Inferior parietal cortex (tissue), 1 donor: ENCODE data around the gene DPP6.
A peak's percentile ranks its signal among the peaks of the same experiment; 100 is the strongest.

Experiments
- DNase-seq: peaks from one replicate; pipeline ENCODE4 v3.0.0-alpha.2; 2016; ENCODE audit errors: extremely low spot score

The DPP6 gene

DNA sequence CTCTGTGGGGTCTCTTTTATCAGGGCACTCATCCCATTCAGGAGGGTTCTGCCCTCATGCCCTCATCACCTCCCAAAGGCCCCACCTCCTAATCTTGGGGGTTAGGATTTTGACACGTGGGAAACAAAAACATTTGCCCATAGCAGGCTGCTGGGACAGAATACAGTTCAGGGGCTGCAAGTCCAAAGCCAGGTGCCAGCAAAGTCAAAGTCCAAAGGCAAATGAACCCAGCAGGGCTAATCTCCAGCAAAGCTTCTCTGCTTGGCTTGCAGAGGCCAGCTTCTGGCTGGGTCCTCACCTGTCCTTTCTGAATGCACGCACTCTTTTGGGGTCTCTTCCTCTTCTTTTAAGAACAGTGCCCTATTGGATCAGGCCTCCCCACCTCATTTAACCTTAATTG, 359.9 kb downstream of the DPP6 start:
- no peak for DNase-seq

DNA sequence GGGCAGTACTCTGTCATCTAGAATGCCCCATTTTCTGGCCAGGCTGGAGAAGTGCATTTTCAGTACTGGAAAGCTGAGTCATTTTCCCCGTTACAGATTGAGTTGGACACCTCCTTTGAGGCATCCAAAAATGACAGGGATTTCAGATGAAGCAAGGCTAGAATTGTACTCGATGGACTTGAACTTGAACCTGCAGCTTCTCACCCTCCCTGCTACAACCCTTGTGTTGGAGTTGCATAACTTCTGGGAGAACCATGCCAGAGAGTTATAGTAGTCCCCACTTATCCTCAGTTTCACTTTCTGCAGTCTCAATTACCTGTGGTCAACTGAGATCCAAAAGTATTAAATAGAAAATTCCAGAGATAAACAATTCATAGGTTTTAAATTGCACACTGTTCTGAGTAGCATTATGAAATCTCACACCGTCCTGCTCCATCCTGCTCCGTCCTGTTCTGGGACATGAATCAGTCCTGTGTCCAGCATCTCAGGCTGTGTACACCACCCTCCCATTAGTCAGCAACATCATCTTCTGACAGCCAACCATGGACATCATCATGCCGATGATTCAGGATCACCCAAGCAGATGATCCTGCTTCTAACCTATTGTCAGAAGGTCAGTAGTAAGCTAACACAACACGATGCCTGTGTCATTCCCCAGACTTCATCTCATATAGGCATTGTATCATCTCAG, 363.7 kb downstream of the DPP6 start:
- no peak for DNase-seq

DNA sequence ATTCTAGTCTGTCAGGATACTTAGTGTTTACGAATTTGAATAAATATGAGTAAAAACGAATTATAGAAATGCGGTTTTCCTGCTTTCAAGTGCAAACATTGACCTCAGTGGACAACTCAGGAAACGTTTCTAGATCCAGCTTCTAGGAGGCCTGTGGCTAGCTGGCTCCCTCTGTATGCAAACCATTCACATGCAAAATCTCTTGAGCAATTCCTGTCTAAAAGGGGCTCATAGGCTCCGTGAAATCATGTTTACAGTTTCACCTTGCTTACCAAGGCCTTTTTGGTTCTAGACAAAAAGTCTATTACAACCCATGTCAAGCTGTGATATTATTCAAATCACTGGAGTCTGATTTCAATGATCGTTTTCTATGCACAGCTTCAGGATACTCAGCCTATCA, 364.5 kb downstream of the DPP6 start:
- no peak for DNase-seq

GRCh38 chr7:154419344-154419743, 367.1 kb downstream of the DPP6 start:
- DNase-seq: no peak

GRCh38 chr7:154423231-154423630, 371.0 kb downstream of the DPP6 start:
- no peak for DNase-seq

DNA sequence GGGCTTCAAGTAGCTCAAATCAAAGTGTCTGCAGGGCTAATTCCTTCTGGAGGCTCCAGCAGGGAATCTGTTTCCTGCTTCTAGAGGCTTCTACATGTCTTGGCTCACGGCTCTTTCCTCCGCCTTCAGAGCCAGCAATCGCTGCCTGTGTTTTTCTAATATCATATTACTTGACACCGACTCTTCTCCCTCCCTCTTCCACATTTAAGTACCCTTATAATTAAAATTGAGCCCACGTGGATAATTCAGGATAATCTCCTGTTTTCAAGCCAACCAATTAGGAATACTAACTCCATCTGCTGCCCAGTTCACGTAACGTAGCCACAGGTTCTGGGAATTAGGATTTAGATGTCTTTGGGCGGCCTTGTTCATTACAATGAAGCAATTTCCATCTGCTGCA, 372.2 kb downstream of the DPP6 start:
- DNase-seq: no peak

DNA sequence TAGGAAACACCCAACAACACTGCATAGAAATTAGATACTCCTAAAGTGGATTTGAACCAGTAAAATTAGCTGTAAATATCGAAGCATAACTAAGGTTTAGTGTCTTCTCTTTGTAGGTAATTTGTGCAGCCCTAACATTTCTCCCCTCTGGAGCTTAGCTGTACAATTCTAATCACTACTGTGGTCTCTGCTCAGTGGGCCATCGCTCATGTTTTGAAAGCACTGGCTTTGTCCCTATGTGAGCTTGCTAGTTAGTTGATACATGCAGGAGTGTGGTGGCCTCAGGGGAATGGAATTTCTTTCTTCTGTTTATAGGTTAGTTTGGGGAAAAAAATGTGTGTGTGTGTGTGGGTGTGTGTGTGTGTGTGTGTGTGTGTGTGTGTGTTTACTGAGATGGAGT, 373.1 kb downstream of the DPP6 start:
- no peak for DNase-seq

DNA sequence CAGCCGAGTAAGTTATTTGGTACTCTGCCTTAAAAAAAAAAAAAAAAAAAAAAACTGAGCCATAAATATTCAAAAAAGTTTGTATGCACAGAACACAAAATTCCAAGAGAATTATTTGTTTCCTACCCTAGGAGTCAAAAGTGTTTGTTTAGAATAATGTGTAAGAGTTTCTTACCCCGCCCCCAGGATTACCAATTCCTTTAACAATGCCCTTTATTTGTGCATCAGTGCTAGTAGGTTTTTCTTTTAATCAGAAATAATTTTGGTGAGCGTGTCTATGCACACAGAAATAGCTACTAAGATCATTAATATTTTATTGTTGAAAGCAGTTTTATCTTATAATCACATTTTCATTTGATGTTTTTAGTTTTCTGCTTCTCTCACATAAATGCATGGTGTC, 374.6 kb downstream of the DPP6 start:
- DNase-seq: no peak

DNA sequence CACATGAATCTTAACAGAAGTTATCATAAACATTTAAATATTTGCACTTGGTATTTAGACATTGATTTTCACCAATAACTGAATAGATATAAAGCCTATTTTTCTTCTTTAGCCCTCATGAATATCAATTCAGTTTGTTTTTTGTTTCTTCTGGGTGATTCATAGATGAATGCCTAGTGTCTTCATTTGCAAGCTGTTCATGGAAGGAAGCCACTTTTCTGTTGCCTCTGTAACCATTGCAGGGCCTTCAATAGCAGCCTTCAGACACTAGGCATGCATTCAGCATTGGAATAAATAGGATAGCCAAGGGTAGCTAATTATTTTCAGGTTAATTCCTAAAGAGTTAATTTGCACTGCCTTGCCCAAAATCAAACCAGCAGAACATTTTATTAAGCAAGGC, 375.3 kb downstream of the DPP6 start:
- DNase-seq: peak; percentile 81

- no peak for DNase-seq
Measured at GRCh38 chr7:154429666-154430404, 377.6 kb downstream of the DPP6 start.

GRCh38 chr7:154430640-154431039, 378.4 kb downstream of the DPP6 start:
- DNase-seq: no peak

DNA sequence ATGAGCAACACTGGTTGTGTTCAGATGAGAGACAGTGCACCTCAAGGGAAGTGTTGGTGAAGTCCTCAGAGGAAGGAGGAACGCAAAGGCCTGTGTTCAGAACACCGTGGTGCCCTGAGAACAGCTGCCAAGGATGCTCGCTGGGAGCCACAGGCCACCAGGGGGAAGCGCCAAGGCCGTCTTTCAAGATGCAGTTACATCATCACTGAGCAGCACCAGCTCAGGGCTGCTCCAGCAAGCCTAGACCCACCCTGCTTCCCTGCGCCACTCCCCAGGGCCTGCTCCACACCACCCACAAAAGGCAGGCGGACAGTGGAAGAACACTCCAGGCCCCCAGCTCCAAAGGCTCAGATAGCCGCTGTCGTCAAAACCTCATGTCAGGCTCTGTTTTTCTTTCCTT, 378.8 kb downstream of the DPP6 start:
- no peak for DNase-seq

GRCh38 chr7:154433632-154434598, 381.7 kb downstream of the DPP6 start:
- DNase-seq: no peak

DNA sequence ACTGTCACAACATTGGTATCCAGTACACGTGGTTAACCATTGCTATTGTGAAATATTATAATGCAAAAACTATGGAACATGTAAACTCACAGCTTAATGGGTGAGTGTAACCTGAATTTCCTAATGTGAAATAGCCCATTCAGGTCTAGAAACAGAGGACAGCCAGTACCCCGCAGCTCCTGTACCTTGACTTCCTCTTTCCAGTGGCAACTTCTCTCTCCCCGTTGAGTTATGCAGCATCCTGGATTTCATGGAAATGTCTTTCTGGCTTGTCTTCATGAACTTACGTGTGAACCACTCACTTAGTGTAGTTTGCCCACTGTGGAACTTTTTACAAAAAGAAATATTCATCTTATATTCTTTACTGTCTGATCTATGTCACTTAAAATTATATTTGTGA, 384.4 kb downstream of the DPP6 start:
- DNase-seq: no peak

GRCh38 chr7:154437234-154437633, 385.0 kb downstream of the DPP6 start:
- DNase-seq: no peak

- no peak for DNase-seq
Measured at GRCh38 chr7:154438571-154439367, 386.6 kb downstream of the DPP6 start.

DNA sequence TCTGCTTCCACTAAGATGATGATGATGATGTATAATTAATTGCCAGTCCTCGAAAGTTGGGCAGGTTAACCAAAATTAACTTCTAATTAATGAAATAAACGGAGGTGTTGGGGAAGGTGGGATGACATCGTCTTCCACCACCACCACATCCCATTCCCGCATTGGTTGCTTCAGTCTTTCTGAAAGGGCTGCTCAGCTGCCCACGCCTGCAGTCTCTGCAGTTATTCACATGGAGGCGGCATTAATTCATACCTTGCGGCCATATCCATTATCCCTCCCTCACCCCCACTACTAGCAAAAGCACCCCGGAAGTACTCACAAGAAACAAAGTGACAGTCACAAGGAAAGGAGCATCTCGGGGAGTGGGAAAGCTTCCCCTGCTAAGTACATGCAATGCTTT, 387.9 kb downstream of the DPP6 start:
- DNase-seq: no peak

- no peak for DNase-seq
Measured at GRCh38 chr7:154440651-154441050, 388.5 kb downstream of the DPP6 start.

DNA sequence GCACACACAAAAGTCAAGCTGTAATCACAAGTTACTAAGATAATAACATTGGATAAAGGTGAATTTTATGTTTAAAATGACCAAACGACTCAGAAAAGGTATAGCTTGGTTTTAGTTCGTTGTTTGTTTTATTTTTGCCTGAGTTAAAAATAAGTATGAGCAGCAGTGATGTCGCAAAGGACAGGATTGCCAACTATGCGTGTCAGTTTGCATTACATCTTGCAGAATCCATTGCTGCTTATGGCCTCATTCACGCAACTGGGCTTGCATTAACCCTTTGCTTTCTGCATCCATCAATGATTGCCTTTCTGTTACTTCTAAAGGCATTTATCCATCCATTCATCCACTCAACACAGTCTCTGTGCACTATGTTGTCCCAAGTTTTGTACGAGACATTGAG, 389.6 kb downstream of the DPP6 start:
- DNase-seq: no peak

GRCh38 chr7:154442939-154443338, 390.7 kb downstream of the DPP6 start:
- no peak for DNase-seq

- peak; percentile 17 for DNase-seq
Measured at GRCh38 chr7:154450451-154450850, 398.3 kb downstream of the DPP6 start.
